ENCODE data around the gene TEKTIP1. TPM values are rescaled to one million over a fixed set of nuclear protein-coding genes. Genes with fewer than 3 reads are reported as not detected.

TEKTIP1 gene
- total and polyA plus RNA-seq, 9 of the 15 experiments (the other 6 are each of a cell fraction or from before 2014, with no cell fraction given): 0.66 TPM; not detected in 8

DNA sequence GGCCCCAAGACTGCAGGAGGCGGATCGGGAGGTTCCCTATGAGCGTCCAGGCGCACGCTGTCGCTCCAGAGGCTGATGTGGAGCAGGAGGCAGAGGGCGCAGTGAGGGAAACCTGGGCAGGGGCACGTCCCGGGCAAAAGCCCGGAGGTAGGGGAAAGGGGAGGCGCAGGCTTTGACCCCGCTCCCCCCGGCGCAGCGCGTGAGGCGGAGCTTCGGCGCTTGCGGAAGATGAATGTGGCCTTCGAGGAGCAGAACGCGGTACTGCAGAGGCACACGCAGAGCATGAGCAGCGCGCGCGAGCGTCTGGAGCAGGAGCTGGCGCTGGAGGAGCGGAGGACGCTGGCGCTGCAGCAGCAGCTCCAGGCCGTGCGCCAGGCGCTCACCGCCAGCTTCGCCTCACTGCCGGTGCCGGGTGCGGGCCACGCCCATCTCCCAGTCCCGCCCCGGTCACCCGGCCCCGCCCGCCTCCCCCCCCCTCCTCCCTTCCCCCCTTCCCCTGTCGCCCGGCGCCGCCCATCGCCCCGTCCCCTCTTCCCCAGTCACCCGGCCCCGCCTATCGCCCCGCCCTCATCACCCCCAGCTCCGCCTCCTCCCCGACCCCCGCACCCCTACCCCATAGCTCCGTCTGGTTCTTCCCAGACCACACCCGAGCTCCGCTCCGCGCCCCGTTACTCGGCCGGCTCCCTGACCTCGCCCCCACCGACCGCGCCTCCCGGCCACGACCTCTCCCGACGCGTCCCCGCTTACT is 37.9 kb downstream of the TEKTIP1 start (continued):
- TF ChIP-seq ZNF23 (CRISPR knock-in tag; IDR thresholded peaks at IDR 0.05) (no peak), GTF2E2 (tag; IDR thresholded peaks at IDR 0.05) (no peak), MEIS2 (IDR thresholded peaks at IDR 0.05; ENCODE audit: partially characterized antibody) (no peak), NCOA2 (IDR thresholded peaks at IDR 0.05; ENCODE audit: partially characterized antibody in 2 of 2) (no peak), SRSF7 (optimal IDR thresholded peaks at IDR 0.05; ENCODE audit: low read depth, low read length) (no peak), U2AF1 (optimal IDR thresholded peaks at IDR 0.05; ENCODE audit: low read depth, low read length) (no peak), NEUROD1 (IDR thresholded peaks at IDR 0.05; ENCODE audit: borderline replicate concordance, low read depth, low read length, partially characterized antibody) (no peak), CXXC5 (CRISPR knock-in tag; IDR thresholded peaks at IDR 0.05) (peak; percentile 19; the same call in 1 of the 2 replicates), C11orf30 (IDR thresholded peaks at IDR 0.05; ENCODE audit: low read depth) (no peak), ZNF507 (tag; conservative IDR thresholded peaks at IDR 0.05) (no peak)
- TF ChIP-seq, protein P1, sequence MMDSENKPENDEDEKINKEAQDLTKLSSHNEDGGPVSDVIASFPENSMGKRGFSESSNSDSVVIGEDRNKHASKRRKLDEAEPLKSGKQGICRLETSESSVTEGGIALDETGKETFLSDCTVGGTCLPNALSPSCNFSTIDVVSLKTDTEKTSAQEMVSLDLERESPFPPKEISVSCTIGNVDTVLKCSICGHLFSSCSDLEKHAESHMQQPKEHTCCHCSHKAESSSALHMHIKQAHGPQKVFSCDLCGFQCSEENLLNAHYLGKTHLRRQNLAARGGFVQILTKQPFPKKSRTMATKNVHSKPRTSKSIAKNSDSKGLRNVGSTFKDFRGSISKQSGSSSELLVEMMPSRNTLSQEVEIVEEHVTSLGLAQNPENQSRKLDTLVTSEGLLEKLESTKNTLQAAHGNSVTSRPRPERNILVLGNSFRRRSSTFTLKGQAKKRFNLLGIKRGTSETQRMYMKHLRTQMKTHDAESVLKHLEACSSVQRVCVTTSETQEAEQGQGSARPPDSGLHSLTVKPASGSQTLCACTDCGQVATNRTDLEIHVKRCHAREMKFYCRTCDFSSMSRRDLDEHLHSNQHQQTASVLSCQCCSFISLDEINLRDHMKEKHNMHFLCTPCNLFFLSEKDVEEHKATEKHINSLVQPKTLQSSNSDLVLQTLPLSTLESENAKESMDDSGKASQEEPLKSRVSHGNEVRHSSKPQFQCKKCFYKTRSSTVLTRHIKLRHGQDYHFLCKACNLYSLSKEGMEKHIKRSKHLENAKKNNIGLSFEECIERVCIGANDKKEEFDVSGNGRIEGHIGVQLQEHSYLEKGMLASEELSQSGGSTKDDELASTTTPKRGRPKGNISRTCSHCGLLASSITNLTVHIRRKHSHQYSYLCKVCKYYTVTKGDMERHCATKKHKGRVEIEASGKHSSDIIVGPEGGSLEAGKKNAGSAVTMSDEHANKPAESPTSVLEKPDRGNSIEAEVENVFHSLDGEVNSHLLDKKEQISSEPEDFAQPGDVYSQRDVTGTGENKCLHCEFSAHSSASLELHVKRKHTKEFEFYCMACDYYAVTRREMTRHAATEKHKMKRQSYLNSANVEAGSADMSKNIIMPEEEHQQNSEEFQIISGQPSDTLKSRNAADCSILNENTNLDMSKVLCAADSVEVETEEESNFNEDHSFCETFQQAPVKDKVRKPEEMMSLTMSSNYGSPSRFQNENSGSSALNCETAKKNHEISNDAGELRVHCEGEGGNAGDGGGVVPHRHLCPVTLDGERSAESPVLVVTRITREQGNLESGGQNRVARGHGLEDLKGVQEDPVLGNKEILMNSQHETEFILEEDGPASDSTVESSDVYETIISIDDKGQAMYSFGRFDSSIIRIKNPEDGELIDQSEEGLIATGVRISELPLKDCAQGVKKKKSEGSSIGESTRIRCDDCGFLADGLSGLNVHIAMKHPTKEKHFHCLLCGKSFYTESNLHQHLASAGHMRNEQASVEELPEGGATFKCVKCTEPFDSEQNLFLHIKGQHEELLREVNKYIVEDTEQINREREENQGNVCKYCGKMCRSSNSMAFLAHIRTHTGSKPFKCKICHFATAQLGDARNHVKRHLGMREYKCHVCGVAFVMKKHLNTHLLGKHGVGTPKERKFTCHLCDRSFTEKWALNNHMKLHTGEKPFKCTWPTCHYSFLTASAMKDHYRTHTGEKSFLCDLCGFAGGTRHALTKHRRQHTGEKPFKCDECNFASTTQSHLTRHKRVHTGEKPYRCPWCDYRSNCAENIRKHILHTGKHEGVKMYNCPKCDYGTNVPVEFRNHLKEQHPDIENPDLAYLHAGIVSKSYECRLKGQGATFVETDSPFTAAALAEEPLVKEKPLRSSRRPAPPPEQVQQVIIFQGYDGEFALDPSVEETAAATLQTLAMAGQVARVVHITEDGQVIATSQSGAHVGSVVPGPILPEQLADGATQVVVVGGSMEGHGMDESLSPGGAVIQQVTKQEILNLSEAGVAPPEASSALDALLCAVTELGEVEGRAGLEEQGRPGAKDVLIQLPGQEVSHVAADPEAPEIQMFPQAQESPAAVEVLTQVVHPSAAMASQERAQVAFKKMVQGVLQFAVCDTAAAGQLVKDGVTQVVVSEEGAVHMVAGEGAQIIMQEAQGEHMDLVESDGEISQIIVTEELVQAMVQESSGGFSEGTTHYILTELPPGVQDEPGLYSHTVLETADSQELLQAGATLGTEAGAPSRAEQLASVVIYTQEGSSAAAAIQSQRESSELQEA (IDR thresholded peaks at IDR 0.05; ENCODE audit: low read depth): no peak

Data from K562 (cell line).